Measurements from ENCODE around the gene SREBF1. TPM values are rescaled to one million over a fixed set of nuclear protein-coding genes. Genes with fewer than 3 reads are reported as not detected.

The SREBF1 gene
- 18.9 TPM for total RNA-seq
- long read RNA-seq, full-length matches to known transcripts = 4 of 25 reads
- long read RNA-seq, partial matches to known transcripts = 16 of 25 reads
- long read RNA-seq, other reads (novel, unspliced or antisense) = 5 of 25 reads

DNA sequence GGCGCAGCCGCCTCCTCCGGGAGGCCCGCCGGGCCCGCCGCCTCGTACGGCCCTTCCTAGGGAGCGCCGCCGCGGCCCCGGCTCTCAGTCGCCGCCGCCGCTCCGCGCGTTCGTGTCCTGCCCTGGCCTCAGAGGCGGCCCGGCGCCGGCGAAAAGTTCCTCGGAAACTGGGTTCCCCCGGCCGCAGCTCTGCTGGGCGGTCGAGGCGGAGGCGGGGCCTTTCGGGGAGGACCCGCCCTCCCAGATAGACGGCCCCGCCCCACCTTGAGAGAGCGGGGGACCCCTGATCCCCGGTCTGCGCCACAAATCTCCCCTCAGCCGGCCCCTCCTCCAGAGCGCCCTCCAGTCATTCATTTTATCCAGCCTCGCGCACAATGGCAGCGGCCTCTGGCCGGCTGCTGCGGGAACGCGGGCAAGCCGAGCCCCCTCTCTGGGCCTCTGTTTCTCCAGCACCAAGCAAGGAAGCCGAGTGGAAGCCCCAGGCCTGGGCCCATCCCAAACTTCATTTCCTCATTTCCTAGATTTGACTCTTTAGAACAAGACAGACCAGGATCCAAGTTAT, at the start of gene SREBF1:
Gene SREBF1 (minus strand): TSS at position 169 of the 562 bp plus-strand sequence. CDS start 169 bp downstream, outside the sequence.
- peak; percentile 83 for DNase-seq (ENCODE audit: missing footprints)
- ATAC-seq = peak; percentile 17
- intact Hi-C loops (cut with DNase I) = no loop called here

DNA sequence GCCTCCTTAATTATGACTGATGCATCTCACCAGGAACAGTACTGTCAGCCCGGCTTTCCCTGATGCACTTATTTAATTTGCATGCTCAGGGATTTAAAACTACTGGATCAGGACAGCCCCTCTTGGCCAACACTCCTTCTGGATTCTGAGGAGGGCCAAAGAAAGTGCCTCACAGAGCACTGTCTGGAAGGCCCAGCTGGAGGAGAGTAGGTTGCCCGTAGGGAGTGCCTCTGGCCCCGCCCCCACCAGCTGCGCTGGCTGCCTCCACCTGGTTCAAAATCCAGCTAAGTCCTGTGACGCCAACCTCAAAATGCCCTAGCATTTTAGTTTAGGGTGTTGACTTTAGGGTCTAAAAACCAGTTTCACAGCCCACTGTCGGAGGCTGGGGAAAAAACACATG, 49.4 kb upstream of the SREBF1 start:
- intact Hi-C loops (cut with DNase I) = no loop called here
- DNase-seq (ENCODE audit: missing footprints) (no peak), ATAC-seq (peak; percentile 74)

DNA sequence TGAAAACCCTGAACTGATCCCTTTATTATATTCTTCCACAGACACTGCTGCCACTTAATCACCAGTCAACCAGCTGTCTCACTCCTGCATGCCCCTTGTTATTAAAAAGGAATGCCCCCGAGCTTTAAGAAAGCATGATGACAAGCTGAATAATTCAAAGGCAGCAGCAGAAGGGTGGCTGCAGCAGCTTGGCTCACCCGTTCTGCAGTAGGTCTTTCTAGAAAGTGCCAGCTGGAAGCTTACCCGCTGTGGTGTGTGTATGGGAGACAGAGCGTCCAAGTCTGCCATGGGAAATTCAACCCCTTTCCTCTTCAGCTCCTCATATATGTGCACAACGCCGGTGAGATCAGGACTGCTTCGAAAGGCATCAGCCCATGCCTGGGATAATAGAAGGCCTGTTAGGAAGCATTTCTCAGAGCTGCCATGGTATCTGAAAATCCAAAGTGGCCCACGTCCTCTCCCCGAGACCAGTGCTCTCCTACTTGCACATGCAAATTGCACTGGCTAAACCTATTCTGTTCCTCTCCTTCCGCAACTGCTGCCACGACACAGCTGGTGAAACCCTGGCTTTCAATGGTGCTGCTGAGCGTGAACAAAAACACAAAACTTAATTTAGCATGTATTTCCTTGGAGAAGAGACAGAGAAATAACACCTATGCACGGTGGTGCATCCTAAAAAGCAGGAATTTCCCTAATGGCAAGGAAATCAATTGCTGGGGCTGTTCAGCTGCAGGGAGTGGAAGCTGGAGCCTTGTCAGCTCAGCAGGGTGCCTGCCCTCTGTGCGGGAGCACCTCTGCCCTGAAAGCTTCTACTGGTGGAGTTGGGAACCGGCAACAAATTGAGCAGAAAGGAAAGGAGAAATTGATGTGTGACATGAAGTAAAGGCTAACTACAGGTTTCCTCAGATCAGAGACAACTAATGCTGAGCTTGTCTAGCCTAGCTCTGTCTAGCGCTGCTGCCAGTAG, 47.9 kb upstream of the SREBF1 start:
- ATAC-seq (no peak), DNase-seq (ENCODE audit: missing footprints) (no peak)
- intact Hi-C loops (cut with DNase I) = no loop called here

GRCh38 chr17:17883801-17884200, 47.0 kb upstream of the SREBF1 start:
- intact Hi-C loops (cut with DNase I) = no loop called here
- ATAC-seq (no peak), DNase-seq (ENCODE audit: missing footprints) (no peak)

- ATAC-seq (no peak), DNase-seq (ENCODE audit: missing footprints) (no peak)
- intact Hi-C loops (cut with DNase I) = no loop called here
Observed at GRCh38 chr17:17882082-17882581, 45.3 kb upstream of the SREBF1 start.

GRCh38 chr17:17880577-17881196, 43.9 kb upstream of the SREBF1 start:
- ATAC-seq (no peak), DNase-seq (ENCODE audit: missing footprints) (no peak)
- intact Hi-C loops (cut with DNase I) = no loop called here

DNA sequence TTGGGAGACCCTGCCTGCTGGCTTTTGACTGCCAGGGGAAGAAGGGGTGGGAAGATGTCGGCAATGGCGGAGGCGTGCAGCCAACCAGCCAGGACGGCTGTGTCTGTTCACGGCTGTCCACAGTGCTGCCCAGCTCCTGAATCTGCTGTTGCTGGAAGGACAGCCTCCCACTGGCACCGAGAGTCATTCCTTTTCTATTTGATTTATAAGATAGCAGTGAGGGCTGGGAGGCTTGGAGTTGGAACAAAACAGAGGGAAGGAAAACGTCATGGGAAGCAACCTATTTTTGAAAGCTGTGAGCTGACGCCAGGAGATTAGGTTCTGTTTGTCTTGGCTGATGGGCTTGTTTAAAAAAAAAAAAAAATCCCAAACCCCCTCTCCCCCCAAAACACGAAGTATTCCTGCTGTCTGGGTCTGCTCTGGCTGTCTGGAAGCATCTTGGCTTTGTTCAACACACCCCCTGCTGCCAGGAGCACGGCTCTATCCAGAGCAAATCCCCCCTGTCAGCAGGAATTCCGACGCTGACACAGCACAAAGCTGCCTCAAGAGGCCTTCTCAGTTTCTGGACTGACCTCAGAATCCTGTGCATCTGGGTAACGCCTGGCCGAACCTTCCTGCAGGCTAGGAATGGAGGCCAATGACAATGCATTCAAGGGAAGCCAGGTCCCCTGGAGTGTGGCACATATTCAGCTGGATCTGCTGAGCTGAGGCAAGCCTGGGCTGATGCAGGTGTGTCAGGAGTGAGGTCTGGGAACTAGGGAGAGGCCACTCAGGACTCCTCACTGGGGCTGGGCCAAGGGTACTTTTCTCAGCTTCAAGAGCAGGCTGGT, 41.0 kb upstream of the SREBF1 start:
- intact Hi-C loops (cut with DNase I) = loop anchor here (1.0 to 5.0 kb wide), 2 partner anchors 42 to 95 kb away; partner anchors contain the start of genes DRC3 and TOM1L2
- ATAC-seq (peak; percentile 85), DNase-seq (ENCODE audit: missing footprints) (peak; percentile 87)

GRCh38 chr17:17876959-17877528, 40.3 kb upstream of the SREBF1 start:
- ATAC-seq (peak; percentile 65), DNase-seq (ENCODE audit: missing footprints) (no peak)
- intact Hi-C loops (cut with DNase I) = loop anchor here (1.0 to 5.0 kb wide), 2 partner anchors 42 to 95 kb away; partner anchors contain the start of genes DRC3 and TOM1L2

DNA sequence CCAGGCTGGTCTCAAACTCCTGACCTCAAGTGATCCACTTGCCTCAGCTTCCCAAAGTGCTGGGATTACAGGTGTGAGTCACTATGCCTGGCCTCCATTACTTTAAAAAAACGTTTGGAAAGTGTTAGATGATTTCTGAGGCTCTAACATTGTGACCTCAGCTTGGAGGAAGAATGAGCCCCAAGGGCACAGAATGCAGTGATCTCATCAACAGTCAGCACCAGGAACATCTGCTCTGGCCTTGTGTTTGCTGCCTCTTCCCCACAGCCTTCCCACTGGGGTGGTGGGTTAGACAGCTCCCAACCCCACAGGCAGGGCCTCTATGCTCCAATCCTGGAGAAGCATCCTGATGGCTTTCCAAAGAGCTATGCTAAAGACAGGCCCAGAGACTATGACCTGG, 37.7 kb upstream of the SREBF1 start:
- intact Hi-C loops (cut with DNase I) = no loop called here
- no peak for DNase-seq (ENCODE audit: missing footprints)
- no peak for ATAC-seq

DNA sequence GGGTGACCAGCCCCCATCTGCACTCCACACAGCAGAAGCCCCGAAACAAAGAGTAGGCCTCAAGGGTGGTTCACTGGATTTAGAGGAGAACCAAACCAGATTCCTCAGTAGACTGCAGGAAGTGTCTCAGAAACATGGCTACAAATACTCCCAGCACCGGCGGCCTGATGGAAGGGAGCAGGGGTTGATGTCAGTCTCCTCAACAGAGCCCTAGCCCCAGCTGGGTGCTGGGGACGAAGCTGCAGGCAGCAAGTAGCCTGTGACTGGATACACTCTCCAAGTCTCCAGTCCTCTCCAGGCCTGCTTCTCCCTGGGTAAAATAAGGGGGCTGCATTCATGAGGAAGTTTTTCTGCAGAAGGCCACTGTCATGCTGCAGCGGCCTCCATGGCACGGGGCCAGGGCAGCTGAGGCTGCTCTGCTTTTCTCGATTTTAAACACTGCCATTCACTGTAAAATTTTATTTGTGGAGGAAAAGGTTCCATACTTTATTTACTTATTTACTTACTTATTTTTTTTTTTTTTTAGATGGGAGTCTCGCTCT, 36.7 kb upstream of the SREBF1 start:
- DNase-seq (ENCODE audit: missing footprints) = no peak
- ATAC-seq = no peak
- intact Hi-C loops (cut with DNase I) = no loop called here

DNA sequence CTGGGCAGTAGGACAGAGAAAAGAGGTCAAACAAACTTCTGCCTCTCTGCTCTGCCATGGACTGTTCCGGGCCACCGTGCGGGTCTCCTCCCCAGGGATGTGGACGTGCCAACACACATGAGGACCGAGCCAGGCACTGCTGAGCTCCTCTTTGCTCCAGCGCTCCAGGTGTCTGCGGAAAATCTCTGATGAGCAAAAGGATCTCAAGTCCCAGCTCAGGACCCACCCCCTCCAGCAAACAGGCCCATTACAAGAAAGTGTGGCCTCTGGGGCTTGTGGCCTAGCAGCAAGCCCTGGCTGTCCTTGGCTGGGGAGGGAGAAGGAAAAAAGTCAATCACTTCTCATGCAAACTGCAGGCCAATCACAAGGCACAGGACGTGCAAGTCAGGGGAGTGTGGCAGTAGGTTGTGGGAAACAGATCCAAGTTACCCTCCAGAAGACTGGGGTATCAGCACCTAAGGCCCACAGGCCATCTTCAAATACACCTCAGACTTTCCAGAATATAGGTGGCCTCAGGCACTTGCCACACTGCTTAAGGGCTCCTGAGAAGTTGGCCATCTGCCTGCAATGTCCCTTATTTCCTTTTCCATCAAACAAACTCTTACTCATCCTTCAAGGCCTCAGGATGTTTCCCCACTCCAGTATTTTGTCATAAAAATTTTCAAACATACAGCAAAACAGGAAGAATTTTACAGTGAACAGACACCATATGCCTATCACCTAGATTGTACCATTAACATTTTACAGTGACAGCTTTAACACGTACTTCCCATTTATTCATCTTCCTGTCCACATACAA, 36.0 kb upstream of the SREBF1 start:
- ATAC-seq (no peak), DNase-seq (ENCODE audit: missing footprints) (no peak)
- intact Hi-C loops (cut with DNase I) = no loop called here

GRCh38 chr17:17871913-17872312, 35.1 kb upstream of the SREBF1 start:
- ATAC-seq (no peak), DNase-seq (ENCODE audit: missing footprints) (no peak)
- intact Hi-C loops (cut with DNase I) = no loop called here

- DNase-seq (ENCODE audit: missing footprints) (no peak), ATAC-seq (no peak)
- intact Hi-C loops (cut with DNase I) = no loop called here
Observed at GRCh38 chr17:17870247-17870646, 33.5 kb upstream of the SREBF1 start.

DNA sequence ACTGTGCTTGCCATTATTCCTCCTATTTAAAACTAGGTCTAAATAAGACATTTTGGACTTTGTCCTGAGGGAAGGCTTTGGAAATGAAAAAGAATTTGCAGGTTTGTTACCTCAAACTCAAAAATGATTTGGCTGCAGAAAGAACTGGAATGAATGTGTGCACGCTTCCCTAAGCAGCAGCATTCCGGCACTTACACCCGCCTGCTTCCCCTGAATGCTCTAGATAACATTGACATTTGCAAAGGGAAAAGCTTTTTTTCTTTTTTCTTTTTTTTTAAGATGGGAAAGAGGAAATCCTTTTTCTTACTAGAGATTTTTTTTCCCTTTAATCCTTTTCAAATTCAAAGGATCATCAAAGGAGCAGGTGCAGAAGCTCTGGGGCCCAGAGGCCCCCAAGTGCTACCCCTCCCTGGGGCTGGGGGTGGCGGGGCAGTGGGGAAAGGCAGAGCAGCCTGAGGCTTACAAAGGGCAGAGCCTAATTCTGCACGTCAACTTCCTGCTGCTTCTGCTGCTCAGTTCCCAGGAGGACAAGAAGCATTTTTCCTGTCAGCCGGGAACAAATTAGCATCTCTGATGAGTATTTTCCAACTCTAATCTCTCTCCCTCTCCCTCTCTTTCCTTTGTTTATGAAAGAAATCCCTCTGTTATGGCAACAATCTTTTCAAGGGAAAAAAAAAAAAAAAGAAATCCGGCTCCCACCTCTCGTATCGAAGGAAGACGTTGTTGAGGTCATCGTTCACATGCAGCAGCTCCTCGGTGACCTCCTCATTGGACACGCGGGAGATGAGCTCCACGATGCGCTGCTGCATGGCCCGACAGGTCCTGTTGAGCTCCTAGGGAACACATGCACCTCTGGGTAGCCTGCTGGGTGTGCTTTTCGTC, 32.1 kb upstream of the SREBF1 start:
- intact Hi-C loops (cut with DNase I) = no loop called here
- DNase-seq (ENCODE audit: missing footprints) = no peak
- peak; percentile 58 for ATAC-seq

DNA sequence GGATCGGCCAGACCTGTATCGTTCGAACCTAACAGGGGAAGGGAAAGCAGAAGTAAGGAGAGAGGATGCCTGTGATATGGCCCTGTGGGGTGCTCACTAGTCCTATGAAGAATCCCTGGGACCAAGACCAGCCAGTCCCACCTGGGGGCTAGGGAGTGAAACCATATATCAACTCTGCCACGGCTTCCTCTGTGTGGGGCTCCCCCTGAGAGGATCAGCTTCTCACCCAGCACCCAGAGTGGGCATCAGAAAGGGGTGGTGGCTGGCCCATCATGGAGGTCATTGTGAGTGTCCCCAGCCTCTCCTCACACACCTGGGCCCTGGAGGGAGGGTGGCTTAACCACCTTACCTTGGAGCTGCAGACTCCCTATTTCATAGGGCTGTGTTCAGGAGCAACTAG, 30.1 kb upstream of the SREBF1 start:
- intact Hi-C loops (cut with DNase I) = no loop called here
- DNase-seq (ENCODE audit: missing footprints) = no peak

DNA sequence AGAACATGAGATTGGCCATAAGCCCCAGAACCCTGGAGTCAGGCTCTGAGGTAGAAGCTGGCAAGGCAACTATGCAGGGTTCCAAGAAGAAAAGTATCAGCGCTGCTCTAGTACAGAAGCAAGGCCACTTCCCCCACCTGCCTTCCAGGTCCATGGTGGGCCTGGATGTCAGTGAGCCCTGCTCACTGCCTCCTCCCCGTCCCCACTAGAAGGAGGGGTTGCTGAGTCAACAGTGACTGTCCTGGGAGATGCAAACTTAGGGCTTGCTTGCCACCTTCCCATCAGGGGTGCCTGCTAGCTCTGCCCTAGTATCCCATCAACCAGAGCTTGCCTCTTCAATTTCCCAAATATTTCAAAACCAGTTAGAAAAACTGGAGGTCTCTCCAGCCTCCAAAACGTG, 29.6 kb upstream of the SREBF1 start:
- no peak for DNase-seq (ENCODE audit: missing footprints)
- no peak for ATAC-seq
- intact Hi-C loops (cut with DNase I) = no loop called here

More for the DNA sequence above, 30.1 kb upstream of the SREBF1 start:
- no peak for ATAC-seq

Data from Right ventricle myocardium inferior (tissue), 1 donor.